ENCODE results near the gene YEATS2. TPM values are rescaled to one million over a fixed set of nuclear protein-coding genes. Genes with fewer than 3 reads are reported as not detected.

Gene YEATS2
- polyA plus RNA-seq, 1 experiment: 38.3 TPM

GRCh38 chr3:183833516-183833915 lies 135.9 kb downstream of the YEATS2 start:
- Histone ChIP-seq H3K27ac (ENCODE audit: low read depth, low read length) (no peak overlapping the region), H3K9me3 (ENCODE audit: control insufficient read depth, insufficient read depth, low read length) (no peaks in the 10 kb centered on the region), H3K4me3 (ENCODE audit: low read depth, low read length) (no peak overlapping the region), H3K27me3 (ENCODE audit: control insufficient read depth, insufficient read depth, low read length) (no peaks in the 10 kb centered on the region)
- no peak for DNase-seq (ENCODE audit: low read depth, low spot score)
- ChIA-PET POLR2A (interaction anchor here (0.7 kb wide), 1 partner anchor 48 kb away, joined by 3 read pairs; no protein-coding TSS in a partner anchor), CTCF (interaction anchor here (2.1 kb wide), 1 partner anchor 8 kb away, joined by 6 read pairs; the partner anchor contains the start of gene MAP6D1)
- no peak for TF ChIP-seq CTCF (IDR thresholded peaks at IDR 0.05; ENCODE audit: low read depth, low read length)

GRCh38 chr3:183837390-183837789 lies 139.8 kb downstream of the YEATS2 start:
- Histone ChIP-seq H3K4me3 (ENCODE audit: low read depth, low read length) (no peak overlapping the region), H3K9me3 (ENCODE audit: control insufficient read depth, insufficient read depth, low read length) (no peaks in the 10 kb centered on the region), H3K27me3 (ENCODE audit: control insufficient read depth, insufficient read depth, low read length) (no peaks in the 10 kb centered on the region), H3K27ac (ENCODE audit: low read depth, low read length) (no peak overlapping the region)
- TF ChIP-seq CTCF (IDR thresholded peaks at IDR 0.05; ENCODE audit: low read depth, low read length): no peak
- ChIA-PET POLR2A (no interaction called here), CTCF (no interaction called here)
- DNase-seq (ENCODE audit: low read depth, low spot score): no peak

GRCh38 chr3:183837894-183838293 lies 140.3 kb downstream of the YEATS2 start:
- Histone ChIP-seq H3K27me3 (ENCODE audit: control insufficient read depth, insufficient read depth, low read length) (no peaks in the 10 kb centered on the region), H3K9me3 (ENCODE audit: control insufficient read depth, insufficient read depth, low read length) (no peaks in the 10 kb centered on the region), H3K4me3 (ENCODE audit: low read depth, low read length) (no peak overlapping the region), H3K27ac (ENCODE audit: low read depth, low read length) (no peak overlapping the region)
- ChIA-PET POLR2A (no interaction called here), CTCF (no interaction called here)
- no peak for DNase-seq (ENCODE audit: low read depth, low spot score)
- no peak for TF ChIP-seq CTCF (IDR thresholded peaks at IDR 0.05; ENCODE audit: low read depth, low read length)

GRCh38 chr3:183839751-183840150 lies 142.2 kb downstream of the YEATS2 start:
- TF ChIP-seq CTCF (IDR thresholded peaks at IDR 0.05; ENCODE audit: low read depth, low read length): no peak
- Histone ChIP-seq H3K27ac (ENCODE audit: low read depth, low read length) (no peak overlapping the region), H3K27me3 (ENCODE audit: control insufficient read depth, insufficient read depth, low read length) (no peaks in the 10 kb centered on the region), H3K4me3 (ENCODE audit: low read depth, low read length) (no peak overlapping the region), H3K9me3 (ENCODE audit: control insufficient read depth, insufficient read depth, low read length) (no peaks in the 10 kb centered on the region)
- ChIA-PET POLR2A (no interaction called here), CTCF (no interaction called here)
- no peak for DNase-seq (ENCODE audit: low read depth, low spot score)

- TF ChIP-seq CTCF (IDR thresholded peaks at IDR 0.05; ENCODE audit: low read depth, low read length): no peak
- Histone ChIP-seq H3K27ac (ENCODE audit: low read depth, low read length) (no peak overlapping the region), H3K4me3 (ENCODE audit: low read depth, low read length) (no peak overlapping the region), H3K27me3 (ENCODE audit: control insufficient read depth, insufficient read depth, low read length) (no peaks in the 10 kb centered on the region), H3K9me3 (ENCODE audit: control insufficient read depth, insufficient read depth, low read length) (no peaks in the 10 kb centered on the region)
- POLR2A ChIA-PET: interaction anchor here (1.0 kb wide), 1 partner anchor 40 kb away, joined by 3 read pairs; the partner anchor contains the start of gene PARL
- CTCF ChIA-PET: interaction anchor here (0.5 to 2.6 kb wide), 4 partner anchors 40 to 51 kb away, joined by 3 to 8 read pairs (median 5); partner anchors contain the start of gene PARL
- DNase-seq (ENCODE audit: low read depth, low spot score): peak; percentile 62
These were observed 147.0 kb downstream of the YEATS2 start for GRCh38 chr3:183844606-183845005.

Measured in AG04450 (cell line).